Type B pancreatic cell (in vitro differentiated cells): Measurements from ENCODE around the gene LRTM2. TPM values are rescaled to one million over a fixed set of nuclear protein-coding genes. Genes with fewer than 3 reads are reported as not detected.

Source experiments
- DNase-seq: peaks from one replicate; pipeline ENCODE4 v3.0.0; 2021; ENCODE audit warnings: mixed read lengths; ENCODE audit not compliant: unreplicated experiment; ENCODE audit errors: extremely low spot score
- H3K27ac Mint-ChIP-seq: 2 replicates; pipeline ENCODE4 v1.8.0; 2021; ENCODE audit warnings: mild to moderate bottlenecking, mixed read lengths
- H3K27me3 Mint-ChIP-seq: 2 replicates; pipeline ENCODE4 v1.8.0; 2021; ENCODE audit warnings: mixed read lengths
- H3K36me3 Mint-ChIP-seq: 2 replicates; pipeline ENCODE4 v1.8.0; 2021; ENCODE audit warnings: mixed read lengths
- H3K4me1 Mint-ChIP-seq: one replicate; pipeline ENCODE4 v1.8.0; 2021; ENCODE audit warnings: mixed read lengths; ENCODE audit not compliant: unreplicated experiment
- H3K4me3 Mint-ChIP-seq: 2 replicates; pipeline ENCODE4 v1.8.0; 2021; ENCODE audit warnings: mild to moderate bottlenecking, mixed read lengths
- H3K9me3 Mint-ChIP-seq: 2 replicates; pipeline ENCODE4 v1.8.0; 2021; ENCODE audit warnings: mixed read lengths
- total RNA-seq: library from RNA; stranded (reverse); gene quantifications from 2 replicates; pipeline ENCODE4 v1.2.1, GENCODE V29; 2021; ENCODE audit warnings: low replicate concordance
- TF ChIP-seq, protein P1 (sequence below): fragments of 200-600 bp; sonication (generic); conservative IDR thresholded peaks from 2 replicates; pipeline ENCODE4 v1.5.0; 2021; ENCODE audit warnings: antibody characterized with exemption, mild to moderate bottlenecking

Gene LRTM2
- total RNA-seq, 1 donor from 2014 or later: 0.12 TPM

GRCh38 chr12:1811281-1811947 lies 9.0 kb upstream of the LRTM2 start:
- Mint-ChIP-seq H3K9me3 (no peaks in the 10 kb centered on the region), H3K36me3 (no peaks in the 10 kb centered on the region), H3K27me3 (peaks cover 35% of the 10 kb centered on the region), H3K4me3 (no peak overlapping the region), H3K4me1 (peaks cover 4% of the 10 kb centered on the region), H3K27ac (no peak overlapping the region)
- TF ChIP-seq, protein P1, sequence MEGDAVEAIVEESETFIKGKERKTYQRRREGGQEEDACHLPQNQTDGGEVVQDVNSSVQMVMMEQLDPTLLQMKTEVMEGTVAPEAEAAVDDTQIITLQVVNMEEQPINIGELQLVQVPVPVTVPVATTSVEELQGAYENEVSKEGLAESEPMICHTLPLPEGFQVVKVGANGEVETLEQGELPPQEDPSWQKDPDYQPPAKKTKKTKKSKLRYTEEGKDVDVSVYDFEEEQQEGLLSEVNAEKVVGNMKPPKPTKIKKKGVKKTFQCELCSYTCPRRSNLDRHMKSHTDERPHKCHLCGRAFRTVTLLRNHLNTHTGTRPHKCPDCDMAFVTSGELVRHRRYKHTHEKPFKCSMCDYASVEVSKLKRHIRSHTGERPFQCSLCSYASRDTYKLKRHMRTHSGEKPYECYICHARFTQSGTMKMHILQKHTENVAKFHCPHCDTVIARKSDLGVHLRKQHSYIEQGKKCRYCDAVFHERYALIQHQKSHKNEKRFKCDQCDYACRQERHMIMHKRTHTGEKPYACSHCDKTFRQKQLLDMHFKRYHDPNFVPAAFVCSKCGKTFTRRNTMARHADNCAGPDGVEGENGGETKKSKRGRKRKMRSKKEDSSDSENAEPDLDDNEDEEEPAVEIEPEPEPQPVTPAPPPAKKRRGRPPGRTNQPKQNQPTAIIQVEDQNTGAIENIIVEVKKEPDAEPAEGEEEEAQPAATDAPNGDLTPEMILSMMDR: no peak
- no peak for DNase-seq

GRCh38 chr12:1811948-1812291 lies 8.4 kb upstream of the LRTM2 start:
- Mint-ChIP-seq H3K27me3 (peaks cover 38% of the 10 kb centered on the region), H3K9me3 (no peaks in the 10 kb centered on the region), H3K4me3 (no peak overlapping the region), H3K4me1 (peaks cover 4% of the 10 kb centered on the region), H3K27ac (no peak overlapping the region), H3K36me3 (no peaks in the 10 kb centered on the region)
- DNase-seq: no peak
- TF ChIP-seq, protein P1: no peak

DNA sequence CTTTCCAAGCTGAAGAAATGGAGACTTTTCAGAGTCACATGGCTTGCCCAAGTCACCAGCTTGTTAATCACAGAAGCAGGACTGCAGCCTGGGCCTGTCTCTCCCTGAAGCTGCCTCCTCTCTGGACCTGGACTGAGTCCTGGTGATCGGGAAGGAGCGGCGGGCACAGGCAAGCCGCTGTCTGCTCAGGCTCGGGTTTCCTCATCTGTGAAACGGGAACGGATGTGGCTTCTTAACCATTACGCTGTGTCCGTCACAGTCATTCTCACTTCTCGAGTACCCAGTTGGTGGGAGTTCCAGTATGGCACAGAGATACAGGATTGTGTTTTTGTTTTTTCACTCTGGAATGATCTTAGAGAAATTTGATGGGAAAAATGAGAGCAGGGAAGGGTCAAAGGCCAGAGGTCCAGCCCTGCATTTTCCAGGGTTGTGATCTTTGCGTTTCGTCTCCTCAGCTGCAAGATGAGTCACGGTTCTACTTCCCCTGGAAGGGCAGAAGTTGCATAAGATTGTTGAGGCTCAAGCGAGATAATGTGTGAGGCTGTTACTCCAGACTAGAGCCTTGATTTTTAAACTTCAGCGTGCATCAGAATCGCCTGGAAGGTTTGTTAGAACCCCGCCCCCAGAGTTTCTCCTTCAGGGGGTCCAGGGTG lies 7.6 kb upstream of the LRTM2 start:
- H3K4me1 Mint-ChIP-seq: peaks cover 4% of the 10 kb centered on the region
- H3K27ac Mint-ChIP-seq: no peak overlapping the region
- H3K4me3 Mint-ChIP-seq: no peak overlapping the region
- peaks cover 43% of the 10 kb centered on the region for H3K27me3 Mint-ChIP-seq
- DNase-seq: no peak
- no peaks in the 10 kb centered on the region for H3K36me3 Mint-ChIP-seq
- H3K9me3 Mint-ChIP-seq: no peaks in the 10 kb centered on the region
- TF ChIP-seq, protein P1: no peak

DNA sequence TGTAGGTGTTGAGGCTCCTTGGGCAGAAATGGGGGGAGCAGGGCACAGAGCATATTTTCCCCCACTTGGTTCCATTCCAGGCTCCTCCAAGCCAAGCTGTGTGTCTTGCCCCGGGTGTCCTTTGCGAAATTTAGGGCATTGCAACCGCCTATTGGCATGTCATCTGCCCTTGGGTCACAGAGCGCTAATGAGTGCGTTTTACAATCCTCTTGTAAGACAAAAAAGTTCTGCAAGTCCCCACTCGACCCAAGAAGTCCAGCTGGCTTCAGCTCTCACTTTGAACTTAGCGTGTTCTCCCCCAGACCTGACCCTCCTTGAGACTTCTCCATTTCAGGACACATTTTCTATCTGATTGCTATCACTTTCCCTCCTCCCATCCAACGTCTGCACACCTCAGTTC lies 6.1 kb upstream of the LRTM2 start:
- Mint-ChIP-seq H3K9me3 (no peaks in the 10 kb centered on the region), H3K36me3 (no peaks in the 10 kb centered on the region), H3K4me1 (peaks cover 4% of the 10 kb centered on the region), H3K27me3 (peaks cover 48% of the 10 kb centered on the region), H3K4me3 (no peak overlapping the region), H3K27ac (no peak overlapping the region)
- no peak for DNase-seq
- TF ChIP-seq, protein P1: no peak

- TF ChIP-seq, protein P1: no peak
- Mint-ChIP-seq H3K27me3 (peaks cover 56% of the 10 kb centered on the region), H3K4me1 (peaks cover under 1% of the 10 kb centered on the region), H3K4me3 (no peak overlapping the region), H3K9me3 (no peaks in the 10 kb centered on the region), H3K27ac (no peak overlapping the region), H3K36me3 (no peaks in the 10 kb centered on the region)
- DNase-seq: no peak
Measured at GRCh38 chr12:1815108-1815507, 5.3 kb upstream of the LRTM2 start.
